Measurements from ENCODE around the gene PIP4K2C. TPM values are rescaled to one million over a fixed set of nuclear protein-coding genes. Genes with fewer than 3 reads are reported as not detected.

Gene PIP4K2C
- total RNA-seq, result 29.4 and 34.1 TPM in 2 replicates

GRCh38 chr12:57590864-57591781 lies at the start of gene PIP4K2C:
PIP4K2C (plus strand) TSS chr12:57591192; CDS start chr12:57591290, 98 bp downstream.

GRCh38 chr12:57546438-57547287 lies 44.3 kb upstream of the PIP4K2C start, which contains the start of gene DCTN2:
DCTN2 (minus strand) TSS chr12:57547192; CDS start chr12:57547063, 129 bp downstream.

GRCh38 chr12:57549909-57550640 lies 40.9 kb upstream of the PIP4K2C start, which contains the start of gene KIF5A:
KIF5A (plus strand) TSS chr12:57550044; CDS start chr12:57550272, 228 bp downstream.

GRCh38 chr12:57604454-57604991 lies 13.5 kb downstream of the PIP4K2C start, which contains the start of gene DTX3:
DTX3 (plus strand) TSS chr12:57604824; CDS start chr12:57606518, 1,694 bp downstream.

GRCh38 chr12:57611108-57611826 lies 20.3 kb downstream of the PIP4K2C start, which contains the start of gene ARHGEF25:
ARHGEF25 (plus strand) TSS chr12:57611435; CDS start chr12:57611895, 460 bp downstream.

GRCh38 chr12:57632958-57633840 lies 42.2 kb downstream of the PIP4K2C start, which contains the start of gene B4GALNT1:
B4GALNT1 (minus strand) TSS chr12:57633201; CDS start chr12:57632132, 1,069 bp downstream.

Other genes starting within 250 kb of the PIP4K2C start
- gene R3HDM2, start 160.1 kb upstream of the PIP4K2C start, total RNA-seq, result 21.6 and 21.7 TPM in 2 replicates
- not detected in 2 replicates for gene INHBC, start 156.4 kb upstream of the PIP4K2C start, total RNA-seq
- gene INHBE, start 135.9 kb upstream of the PIP4K2C start, total RNA-seq, result 0.85 and 1.8 TPM in 2 replicates
- gene GLI1, start 131.4 kb upstream of the PIP4K2C start, total RNA-seq, result 0.16 and 0.61 TPM in 2 replicates
- 0.16 and 0.24 TPM in 2 replicates for gene ARHGAP9, start 111.3 kb upstream of the PIP4K2C start, total RNA-seq
- gene MARS1, start 103.1 kb upstream of the PIP4K2C start, total RNA-seq, result 138 and 167 TPM in 2 replicates
- gene DDIT3, start 70.7 kb upstream of the PIP4K2C start, total RNA-seq, result 43.6 and 50.3 TPM in 2 replicates
- 2.7 and 9.2 TPM in 2 replicates for gene MBD6, start 68.4 kb upstream of the PIP4K2C start, total RNA-seq
- gene DCTN2, start 44.0 kb upstream of the PIP4K2C start, total RNA-seq, result 128 and 140 TPM in 2 replicates
- 1.8 and 2.7 TPM in 2 replicates for gene KIF5A, start 41.1 kb upstream of the PIP4K2C start, total RNA-seq
- 19.8 and 21.3 TPM in 2 replicates for gene DTX3, start 13.6 kb downstream of the PIP4K2C start, total RNA-seq
- 30.8 and 37.0 TPM in 2 replicates for gene ARHGEF25, start 20.2 kb downstream of the PIP4K2C start, total RNA-seq
- 3.8 and 5.7 TPM in 2 replicates for gene B4GALNT1, start 42.0 kb downstream of the PIP4K2C start, total RNA-seq
- gene OS9, start 102.9 kb downstream of the PIP4K2C start, total RNA-seq, result 183 and 196 TPM in 2 replicates
- 0.49 and 0.73 TPM in 2 replicates for gene AGAP2, start 147.6 kb downstream of the PIP4K2C start, total RNA-seq
- gene TSPAN31, start 153.8 kb downstream of the PIP4K2C start, total RNA-seq, result 80.3 and 97.1 TPM in 2 replicates
- gene CDK4, start 161.1 kb downstream of the PIP4K2C start, total RNA-seq, result 140 and 154 TPM in 2 replicates
- gene MARCHF9, start 163.9 kb downstream of the PIP4K2C start, total RNA-seq, result 2.6 and 3.4 TPM in 2 replicates
- gene CYP27B1, start 175.9 kb downstream of the PIP4K2C start, total RNA-seq, result 1.2 and 1.9 TPM in 2 replicates
- 8.0 and 14.0 TPM in 2 replicates for gene METTL1, start 180.9 kb downstream of the PIP4K2C start, total RNA-seq
- gene EEF1AKMT3, start 181.4 kb downstream of the PIP4K2C start, total RNA-seq, result 12.1 and 13.6 TPM in 2 replicates
- 13.4 and 18.7 TPM in 2 replicates for gene TSFM, start 191.6 kb downstream of the PIP4K2C start, total RNA-seq
- 5.2 and 7.6 TPM in 2 replicates for gene AVIL, start 227.5 kb downstream of the PIP4K2C start, total RNA-seq

Measured in hair follicle dermal papilla cell (primary cell).